GM19025 (cell line): ENCODE results near the gene CCDC85C.

ENCODE experiments used
- ATAC-seq: cut with Tn5 transposase; IDR thresholded peaks from one replicate; pipeline ENCODE4 v1.9.1; 2021; ENCODE audit warnings: mild to moderate bottlenecking, low read depth, moderate library complexity; ENCODE audit not compliant: unreplicated experiment

The CCDC85C gene

GRCh38 chr14:99527427-99528076, 76.5 kb downstream of the CCDC85C start:
- no peak for ATAC-seq

- ATAC-seq, result no peak
Observed at GRCh38 chr14:99527026-99527425, 77.0 kb downstream of the CCDC85C start.

GRCh38 chr14:99525699-99526080, 78.3 kb downstream of the CCDC85C start:
- ATAC-seq, result no peak

- no peak for ATAC-seq
Observed at GRCh38 chr14:99524804-99525698, 79.0 kb downstream of the CCDC85C start.

- no peak for ATAC-seq
Observed at GRCh38 chr14:99524091-99524661, 79.8 kb downstream of the CCDC85C start.

GRCh38 chr14:99523704-99524055, 80.3 kb downstream of the CCDC85C start:
- ATAC-seq, result no peak

GRCh38 chr14:99522934-99523703, 80.9 kb downstream of the CCDC85C start:
- no peak for ATAC-seq

- ATAC-seq, result no peak
Observed at GRCh38 chr14:99522457-99522891, 81.5 kb downstream of the CCDC85C start.

- no peak for ATAC-seq
Observed at GRCh38 chr14:99522025-99522401, 82.0 kb downstream of the CCDC85C start.

- ATAC-seq, result no peak
Observed at GRCh38 chr14:99521176-99522024, 82.6 kb downstream of the CCDC85C start.

GRCh38 chr14:99520571-99521081, 83.4 kb downstream of the CCDC85C start:
- ATAC-seq, result no peak

GRCh38 chr14:99519931-99520421, 84.0 kb downstream of the CCDC85C start:
- no peak for ATAC-seq

GRCh38 chr14:99519347-99519881, 84.6 kb downstream of the CCDC85C start:
- no peak for ATAC-seq

- no peak for ATAC-seq
Observed at GRCh38 chr14:99518441-99519346, 85.3 kb downstream of the CCDC85C start.

GRCh38 chr14:99517643-99518381, 86.2 kb downstream of the CCDC85C start:
- no peak for ATAC-seq

- no peak for ATAC-seq
Observed at GRCh38 chr14:99516871-99517642, 87.0 kb downstream of the CCDC85C start.
